HG03575 (cell line): ENCODE measurements around the gene SELENOV.

Experiments used
- ATAC-seq: cut with Tn5 transposase; IDR thresholded peaks from one replicate; pipeline ENCODE4 v1.9.1; 2021; ENCODE audit not compliant: unreplicated experiment, insufficient number of reproducible peaks, low FRiP score; ENCODE audit errors: extremely low read depth

SELENOV gene

GRCh38 chr19:39489756-39490155 lies 25.2 kb upstream of the SELENOV start:
- ATAC-seq: no peak

- ATAC-seq: no peak
These were observed 22.7 kb upstream of the SELENOV start for GRCh38 chr19:39492225-39492624.

GRCh38 chr19:39492788-39493187 lies 22.2 kb upstream of the SELENOV start:
- ATAC-seq: no peak

GRCh38 chr19:39494661-39495060 lies 20.3 kb upstream of the SELENOV start:
- ATAC-seq: no peak

- ATAC-seq: no peak
These were observed 18.9 kb upstream of the SELENOV start for GRCh38 chr19:39496063-39496462.

GRCh38 chr19:39497701-39497995 lies 17.3 kb upstream of the SELENOV start:
- ATAC-seq: no peak

- no peak for ATAC-seq
These were observed 16.7 kb upstream of the SELENOV start for GRCh38 chr19:39497996-39498797.

GRCh38 chr19:39498798-39499642 lies 15.9 kb upstream of the SELENOV start, which contains the start of gene DLL3:
Gene DLL3, plus strand, starts transcription at chr19:39498947. Its CDS starts 28 bp downstream, at chr19:39498975.
- ATAC-seq: no peak

GRCh38 chr19:39499932-39500331 lies 15.0 kb upstream of the SELENOV start:
- ATAC-seq: no peak

GRCh38 chr19:39500543-39500942 lies 14.4 kb upstream of the SELENOV start:
- no peak for ATAC-seq

GRCh38 chr19:39501340-39501739 lies 13.6 kb upstream of the SELENOV start:
- ATAC-seq: no peak

- no peak for ATAC-seq
These were observed 12.1 kb upstream of the SELENOV start for GRCh38 chr19:39502640-39503417.

- ATAC-seq: no peak
These were observed 8.4 kb upstream of the SELENOV start for GRCh38 chr19:39506598-39506943.

GRCh38 chr19:39506944-39507714 lies 7.8 kb upstream of the SELENOV start:
- ATAC-seq: no peak

GRCh38 chr19:39507715-39508364 lies 7.1 kb upstream of the SELENOV start:
- ATAC-seq: no peak

GRCh38 chr19:39508629-39509028 lies 6.3 kb upstream of the SELENOV start:
- no peak for ATAC-seq

- no peak for ATAC-seq
These were observed 5.7 kb upstream of the SELENOV start for GRCh38 chr19:39509233-39509632.

- no peak for ATAC-seq
These were observed 2.0 kb upstream of the SELENOV start for GRCh38 chr19:39512988-39513387.
